DMS79 (cell line): ENCODE data around the gene PBX1.
"Not testable (repeated sequence)": the region's sequence is repeated elsewhere in the genome, so short reads cannot be mapped to it uniquely, and the experiment has no call there.

Experiments
- DNase-seq: peaks from one replicate; lab custom pipeline; 2025; lab: John Stamatoyannopoulos, UW

The PBX1 gene

DNA sequence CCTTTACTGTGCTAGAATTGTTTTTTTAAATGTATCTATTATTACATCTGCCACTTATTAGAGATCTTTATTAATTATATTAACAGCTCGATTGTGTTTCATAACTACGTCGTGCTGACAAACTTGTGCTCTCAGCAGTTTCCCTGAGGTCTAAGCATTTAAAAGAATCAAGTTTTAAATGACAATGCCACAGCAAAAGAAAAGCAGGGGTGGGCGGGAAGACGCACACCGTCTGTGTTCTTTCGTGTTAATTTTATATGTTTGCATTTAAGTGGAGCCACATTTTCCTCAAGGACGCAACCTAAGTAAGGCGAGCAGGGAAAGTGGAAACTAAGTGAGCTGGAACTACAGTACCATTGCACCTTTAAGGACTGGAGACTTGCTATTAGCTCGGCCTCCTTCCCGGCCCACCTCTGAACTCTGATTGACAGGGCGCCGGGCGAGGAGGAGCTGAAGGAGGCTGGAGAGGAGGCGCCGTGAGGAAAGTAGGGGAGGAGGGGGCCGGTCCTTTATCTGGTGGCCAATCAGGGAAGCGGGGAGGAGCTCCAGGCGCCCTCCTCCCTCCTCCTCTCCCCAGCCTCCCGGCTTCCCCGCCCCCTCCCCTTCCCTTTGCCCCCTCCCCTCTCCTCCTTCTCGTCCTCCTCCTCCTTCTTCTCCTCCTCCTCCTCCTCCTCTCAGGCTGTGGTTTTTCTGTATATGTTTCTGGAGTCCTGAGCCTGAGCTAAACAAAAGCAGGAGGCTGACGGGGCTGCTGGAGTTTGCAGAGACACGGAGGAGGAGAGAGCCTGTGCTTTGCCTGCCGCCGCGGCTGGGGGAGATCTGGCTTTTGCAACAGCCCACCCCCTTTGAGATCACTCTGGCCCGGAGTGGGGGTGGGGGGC lies at the start of gene PBX1:
PBX1 (plus strand) TSS at position 724 of the 881 bp plus-strand sequence.
- DNase-seq = peak; percentile 98

- no peak for DNase-seq
Observed at GRCh38 chr1:164510435-164510834, 48.5 kb upstream of the PBX1 start.

DNA sequence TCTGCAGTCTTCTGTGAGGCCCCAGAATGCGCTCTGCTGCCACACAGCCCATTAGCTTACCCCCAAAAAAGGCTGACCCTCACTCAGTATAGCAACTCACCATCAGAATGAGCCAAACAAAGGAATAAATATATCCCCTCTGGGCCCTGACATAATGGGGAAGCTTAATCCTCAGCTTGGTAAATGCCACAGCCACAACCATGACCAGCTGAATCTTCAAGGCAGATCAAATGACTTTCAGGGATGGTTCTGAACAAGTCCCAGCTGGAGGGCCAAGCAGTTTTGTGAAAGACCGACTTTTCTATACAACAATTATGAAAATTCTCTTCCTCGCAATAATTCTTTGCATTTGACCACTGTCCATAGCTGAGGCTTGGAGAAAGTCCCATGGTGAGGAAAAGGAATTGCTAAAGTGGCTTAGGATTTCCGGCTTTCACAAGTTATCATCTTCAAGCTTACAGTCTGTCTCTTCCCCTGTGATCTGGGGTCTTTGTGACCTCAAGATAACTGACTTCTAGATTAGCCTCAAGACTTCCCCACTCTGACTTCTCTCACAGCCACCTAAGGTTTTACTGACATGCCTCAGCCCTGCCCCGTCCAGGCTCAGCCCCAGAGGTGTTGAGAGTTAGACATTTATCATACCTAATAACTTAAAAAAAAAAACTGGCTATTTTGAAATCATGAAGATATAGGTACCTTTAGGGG lies 47.8 kb upstream of the PBX1 start:
- DNase-seq = no peak

- DNase-seq = no peak
Observed at GRCh38 chr1:164515231-164515630, 43.8 kb upstream of the PBX1 start.

- peak; percentile 10 for DNase-seq
Observed at GRCh38 chr1:164515711-164516331, 43.2 kb upstream of the PBX1 start.

GRCh38 chr1:164516591-164516990 lies 42.4 kb upstream of the PBX1 start:
- DNase-seq = no peak

DNA sequence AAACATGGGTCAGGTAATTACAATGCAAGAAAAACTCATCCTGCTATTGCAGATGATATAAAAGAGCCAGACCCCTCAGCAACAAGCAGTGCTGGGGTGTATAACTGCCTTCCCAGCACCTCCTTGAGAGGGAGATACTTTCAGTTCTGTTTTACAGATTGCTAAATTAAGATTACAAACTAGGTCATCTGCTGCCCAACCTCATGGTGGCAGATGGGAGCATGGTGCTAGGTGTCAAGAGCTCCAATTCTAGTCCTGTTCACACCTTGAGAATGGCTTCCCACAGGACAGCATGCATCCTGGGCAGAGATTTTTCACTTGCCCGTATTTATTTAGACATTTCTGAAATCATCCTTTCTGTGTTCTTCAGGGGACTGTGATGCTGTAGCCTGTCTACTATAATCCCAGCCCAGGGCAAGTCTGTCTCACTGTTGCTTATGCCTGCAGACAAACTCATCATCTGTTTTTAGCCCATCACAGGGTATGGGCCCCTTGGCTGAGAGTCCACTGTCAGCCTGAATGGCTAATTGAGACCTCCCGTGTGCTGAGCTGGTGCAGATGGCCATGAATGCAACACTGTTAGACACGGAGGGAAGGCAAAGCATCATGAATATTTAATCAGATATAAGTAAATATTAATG lies 40.2 kb upstream of the PBX1 start:
- no peak for DNase-seq

DNA sequence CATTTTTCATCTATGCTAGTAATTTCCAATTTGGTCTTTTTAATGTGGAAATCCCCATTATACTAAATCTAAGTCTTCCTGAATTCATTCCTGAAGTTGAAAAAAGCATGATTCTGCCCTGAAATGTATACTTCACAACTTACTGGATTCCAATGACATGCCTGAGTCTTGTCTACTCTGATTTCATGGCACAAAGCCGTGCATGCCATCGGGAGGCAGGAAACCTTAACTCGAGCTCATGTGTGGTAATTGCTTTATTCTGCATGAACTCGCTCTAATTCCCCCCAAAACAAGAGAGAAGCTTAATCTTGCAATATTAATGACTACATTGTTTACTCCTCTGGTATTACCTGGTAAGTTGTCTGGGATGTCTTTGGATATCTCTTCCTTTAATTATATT lies 39.6 kb upstream of the PBX1 start:
- DNase-seq = no peak

GRCh38 chr1:164524810-164525209 lies 34.2 kb upstream of the PBX1 start:
- no peak for DNase-seq

GRCh38 chr1:164534863-164535610 lies 23.9 kb upstream of the PBX1 start:
- no peak for DNase-seq

DNA sequence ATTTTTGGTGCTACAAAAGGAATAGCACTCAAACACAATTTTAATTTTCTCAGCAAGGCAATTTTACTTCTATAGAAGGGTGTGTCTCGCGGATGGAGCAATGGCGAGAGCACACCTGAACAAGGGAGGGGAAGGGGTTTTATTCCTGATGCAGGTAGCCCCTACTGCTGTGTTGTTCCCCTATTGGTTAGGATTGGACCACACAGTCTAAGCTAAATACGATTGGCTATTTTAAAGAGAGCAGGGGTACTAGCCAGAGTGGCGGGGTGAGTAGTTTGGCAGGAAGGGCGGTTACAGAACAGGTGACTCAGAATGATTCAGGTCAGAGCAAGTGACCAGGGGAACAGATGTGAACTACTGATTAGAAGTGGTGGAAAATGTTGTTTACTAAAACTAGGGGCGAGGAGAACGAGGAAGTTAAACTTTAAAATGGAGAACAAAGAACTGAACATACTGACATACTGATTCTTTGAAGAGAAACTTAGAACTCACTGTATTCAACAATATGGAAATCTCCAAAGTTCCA lies 6.5 kb upstream of the PBX1 start:
- DNase-seq = not testable (repeated sequence)

GRCh38 chr1:164557270-164557669 lies 1.7 kb upstream of the PBX1 start:
- DNase-seq = no peak

DNA sequence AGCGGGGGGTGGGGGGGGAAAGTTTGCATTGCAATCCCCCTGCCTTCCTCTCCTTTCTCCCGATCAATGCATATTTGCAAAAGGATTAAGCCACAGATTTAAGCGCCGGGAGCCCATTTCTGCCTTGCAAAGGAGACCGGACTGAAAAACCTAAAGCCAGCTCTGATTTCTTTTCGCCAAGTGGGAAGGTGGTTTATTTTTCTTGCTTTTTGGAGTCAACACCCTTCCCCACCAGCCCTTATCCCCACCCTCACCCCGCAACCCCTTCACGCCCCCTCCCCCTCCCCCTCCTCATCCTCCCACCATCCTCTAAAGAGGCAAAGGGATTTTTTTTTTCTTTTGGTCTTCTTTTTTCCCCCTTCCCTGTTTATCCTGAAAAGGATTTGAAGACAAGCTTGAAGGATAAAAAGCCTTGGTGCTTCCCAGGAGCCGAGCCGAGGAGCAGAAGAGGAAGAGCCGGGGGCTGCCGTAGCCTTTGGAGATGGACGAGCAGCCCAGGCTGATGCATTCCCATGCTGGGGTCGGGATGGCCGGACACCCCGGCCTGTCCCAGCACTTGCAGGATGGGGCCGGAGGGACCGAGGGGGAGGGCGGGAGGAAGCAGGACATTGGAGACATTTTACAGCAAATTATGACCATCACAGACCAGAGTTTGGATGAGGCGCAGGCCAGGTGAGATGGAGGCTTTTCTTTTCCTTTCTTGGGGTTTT lies 513 bp downstream of the PBX1 start:
- peak; percentile 65 for DNase-seq

GRCh38 chr1:164560121-164560541 lies 1.1 kb downstream of the PBX1 start:
- DNase-seq = no peak

DNA sequence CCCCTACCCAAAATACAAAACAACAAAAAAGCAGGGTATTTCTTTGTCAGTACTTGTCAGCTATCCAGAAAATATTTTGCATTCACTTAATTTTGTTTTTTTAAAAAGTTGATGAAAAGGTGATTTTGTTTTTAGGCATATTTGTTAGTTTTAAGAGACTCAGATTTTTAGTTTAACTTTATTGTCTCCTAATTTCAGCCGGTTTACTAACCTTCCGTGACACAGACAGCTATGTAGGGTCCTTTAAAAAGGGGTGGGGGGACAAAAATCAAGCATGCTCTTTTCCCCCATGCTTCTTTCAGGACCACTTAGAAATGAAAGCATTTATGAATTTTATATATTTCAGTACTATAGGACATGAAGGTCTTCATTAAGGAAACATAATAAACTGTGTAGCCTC lies 1.6 kb downstream of the PBX1 start:
- no peak for DNase-seq

GRCh38 chr1:164561007-164561406 lies 2.0 kb downstream of the PBX1 start:
- no peak for DNase-seq

DNA sequence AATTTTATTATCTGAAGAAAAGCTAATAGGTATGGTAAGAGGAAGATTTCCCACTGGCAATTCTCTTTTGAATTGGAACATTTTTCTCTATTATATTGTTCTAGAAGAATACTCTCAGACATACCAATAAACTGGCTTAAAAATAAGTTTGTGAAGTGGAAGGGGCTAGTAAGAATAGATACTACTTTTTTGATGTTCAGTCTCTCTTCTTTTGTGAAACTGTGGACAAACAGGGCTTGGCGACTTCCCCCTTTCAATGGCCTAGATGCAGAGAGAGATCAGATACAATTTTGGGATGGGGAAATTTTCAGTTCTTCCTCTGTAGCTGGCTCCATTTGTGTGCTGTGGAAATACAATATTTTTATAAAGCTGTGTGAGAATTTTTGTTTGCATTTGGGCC lies 2.5 kb downstream of the PBX1 start:
- no peak for DNase-seq

DNA sequence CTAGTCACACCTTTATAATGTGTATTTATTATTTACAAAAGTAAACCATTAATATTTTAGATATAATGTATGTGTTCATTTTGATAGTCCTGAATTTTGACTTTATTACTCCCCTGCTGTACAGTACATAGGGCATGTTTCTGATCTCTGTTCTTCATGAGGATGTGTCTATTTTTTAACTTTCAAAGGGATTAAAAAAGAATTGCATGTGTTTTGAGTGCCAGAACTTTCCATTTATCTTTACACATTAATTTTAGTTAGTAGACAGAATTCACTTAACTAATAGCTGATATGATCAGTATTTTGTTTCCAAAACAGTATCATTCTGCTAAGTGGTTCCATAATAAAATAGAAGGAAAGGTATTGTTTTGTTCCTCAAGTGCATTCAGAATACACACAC lies 3.1 kb downstream of the PBX1 start:
- DNase-seq = no peak

- no peak for DNase-seq
Observed at GRCh38 chr1:164562511-164562910, 3.5 kb downstream of the PBX1 start.

GRCh38 chr1:164562947-164563520 lies 4.0 kb downstream of the PBX1 start:
- no peak for DNase-seq
